Muscle layer of duodenum (tissue), 2 donors: ENCODE data around the gene NCAM1.

ENCODE experiments used
- H3K27ac ChIP-seq: one replicate; pipeline ENCODE4 v1.7.0; 2013; ENCODE audit warnings: mild to moderate bottlenecking, low read length
- H3K27me3 ChIP-seq: one replicate; pipeline ENCODE4 v1.7.0; 2013; ENCODE audit warnings: low read depth, mild to moderate bottlenecking, control low read depth, low read length
- H3K36me3 ChIP-seq, 2 donors: one replicate each; pipeline ENCODE4 v1.7.0; 2013; ENCODE audit warnings: low read length in 2 of 2, control low read depth in 1 of 2, mild to moderate bottlenecking in 1 of 2; ENCODE audit not compliant: insufficient read depth in 2 of 2, control insufficient read depth in 1 of 2
- H3K4me1 ChIP-seq, 2 donors: one replicate each; pipeline ENCODE4 v1.7.0; 2013; ENCODE audit warnings: low read length in 2 of 2, mild to moderate bottlenecking in 2 of 2, control low read depth in 1 of 2, moderate library complexity in 1 of 2; ENCODE audit not compliant: insufficient read depth in 2 of 2, control insufficient read depth in 1 of 2
- H3K4me3 ChIP-seq, 2 donors: one replicate each; pipeline ENCODE4 v1.7.0; 2013; ENCODE audit warnings: low read length in 2 of 2, low read depth in 1 of 2, mild to moderate bottlenecking in 1 of 2
- H3K9me3 ChIP-seq, 2 donors: one replicate each; pipeline ENCODE4 v1.7.0; 2013; ENCODE audit warnings: low read length in 2 of 2, control low read depth in 1 of 2, mild to moderate bottlenecking in 1 of 2; ENCODE audit not compliant: control insufficient read depth in 1 of 2
- donor health status: healthy.

NCAM1 gene

GRCh38 chr11:113305440-113306336 lies 344.5 kb downstream of the NCAM1 start:
- no peaks in the 10 kb centered on the region for H3K27me3 ChIP-seq
- no peak overlapping the region for H3K27ac ChIP-seq
- no peaks in the 10 kb centered on the region for H3K36me3 ChIP-seq
- no peaks in the 10 kb centered on the region for H3K4me1 ChIP-seq
- no peak overlapping the region for H3K4me3 ChIP-seq
- H3K9me3 ChIP-seq: no peaks in the 10 kb centered on the region

GRCh38 chr11:113308601-113309000 lies 347.4 kb downstream of the NCAM1 start:
- no peaks in the 10 kb centered on the region for H3K36me3 ChIP-seq
- no peak overlapping the region for H3K4me3 ChIP-seq

GRCh38 chr11:113311536-113311935 lies 350.3 kb downstream of the NCAM1 start:
- H3K4me3 ChIP-seq: no peak overlapping the region
- H3K9me3 ChIP-seq: no peaks in the 10 kb centered on the region
- H3K27ac ChIP-seq: no peak overlapping the region
- H3K4me1 ChIP-seq: peaks cover 0 to 13% of the 10 kb centered on the region in 2 donors
- H3K36me3 ChIP-seq: no peaks in the 10 kb centered on the region
- no peaks in the 10 kb centered on the region for H3K27me3 ChIP-seq

More at GRCh38 chr11:113308601-113309000, 347.4 kb downstream of the NCAM1 start:
- H3K4me1 ChIP-seq: peaks cover 0 to under 1% of the 10 kb centered on the region in 2 donors
- H3K27me3 ChIP-seq: no peaks in the 10 kb centered on the region
- H3K27ac ChIP-seq: no peak overlapping the region
- no peaks in the 10 kb centered on the region for H3K9me3 ChIP-seq

GRCh38 chr11:113313601-113314000 lies 352.4 kb downstream of the NCAM1 start:
- peaks cover 0 to 13% of the 10 kb centered on the region in 2 donors for H3K4me1 ChIP-seq
- no peaks in the 10 kb centered on the region for H3K9me3 ChIP-seq
- peak overlapping the region in 1 of 2 donors; percentile 76 for H3K4me3 ChIP-seq
- no peak overlapping the region for H3K27ac ChIP-seq
- no peaks in the 10 kb centered on the region for H3K27me3 ChIP-seq
- H3K36me3 ChIP-seq: peaks cover 0 to 9% of the 10 kb centered on the region in 2 donors

GRCh38 chr11:113314065-113314388 lies 352.8 kb downstream of the NCAM1 start:
- Histone ChIP-seq H3K27ac (no peak overlapping the region), H3K4me3 (peak overlapping the region; percentile 43 to 76), H3K4me1 (peaks cover 0 to 13% of the 10 kb centered on the region in 2 donors), H3K27me3 (no peaks in the 10 kb centered on the region), H3K9me3 (no peaks in the 10 kb centered on the region), H3K36me3 (peaks cover 0 to 9% of the 10 kb centered on the region in 2 donors)

GRCh38 chr11:113314389-113315301 lies 353.4 kb downstream of the NCAM1 start, which contains the start of gene TTC12:
Gene TTC12 (plus strand): TSS chr11:113314583. CDS start chr11:113316258, 1,675 bp downstream.
- Histone ChIP-seq H3K36me3 (peaks cover 0 to 9% of the 10 kb centered on the region in 2 donors), H3K27ac (peak within 1 kb of the TSS; percentile 35), H3K9me3 (no peaks in the 10 kb centered on the region), H3K27me3 (no peaks in the 10 kb centered on the region), H3K4me3 (peak within 1 kb of the TSS; percentile 55 to 76), H3K4me1 (peaks cover 0 to 13% of the 10 kb centered on the region in 2 donors)

- H3K36me3 ChIP-seq: peaks cover 0 to 15% of the 10 kb centered on the region in 2 donors
- H3K27ac ChIP-seq: no peak overlapping the region
- H3K4me3 ChIP-seq: peak overlapping the region in 1 of 2 donors; percentile 55
- no peaks in the 10 kb centered on the region for H3K27me3 ChIP-seq
- H3K9me3 ChIP-seq: no peaks in the 10 kb centered on the region
- H3K4me1 ChIP-seq: peaks cover 0 to 13% of the 10 kb centered on the region in 2 donors
Measured at GRCh38 chr11:113315811-113316210, 354.6 kb downstream of the NCAM1 start.

GRCh38 chr11:113316256-113316655 lies 355.0 kb downstream of the NCAM1 start:
- Histone ChIP-seq H3K27me3 (no peaks in the 10 kb centered on the region), H3K4me3 (no peak overlapping the region), H3K36me3 (peaks cover 0 to 15% of the 10 kb centered on the region in 2 donors), H3K9me3 (no peaks in the 10 kb centered on the region), H3K27ac (no peak overlapping the region), H3K4me1 (peaks cover 0 to 13% of the 10 kb centered on the region in 2 donors)

GRCh38 chr11:113317339-113317738 lies 356.1 kb downstream of the NCAM1 start:
- Histone ChIP-seq H3K4me1 (peaks cover 0 to 13% of the 10 kb centered on the region in 2 donors), H3K27me3 (no peaks in the 10 kb centered on the region), H3K27ac (no peak overlapping the region), H3K4me3 (no peak overlapping the region), H3K36me3 (peaks cover 0 to 15% of the 10 kb centered on the region in 2 donors), H3K9me3 (no peaks in the 10 kb centered on the region)

- Histone ChIP-seq H3K36me3 (peaks cover 0 to 15% of the 10 kb centered on the region in 2 donors), H3K9me3 (no peaks in the 10 kb centered on the region), H3K4me3 (no peak overlapping the region)
Measured at GRCh38 chr11:113319085-113319484, 357.9 kb downstream of the NCAM1 start.

GRCh38 chr11:113322158-113322557 lies 360.9 kb downstream of the NCAM1 start:
- Histone ChIP-seq H3K27ac (no peak overlapping the region), H3K4me3 (no peak overlapping the region), H3K27me3 (no peaks in the 10 kb centered on the region), H3K9me3 (no peaks in the 10 kb centered on the region), H3K36me3 (peaks cover 0 to 41% of the 10 kb centered on the region in 2 donors), H3K4me1 (no peaks in the 10 kb centered on the region)

More at GRCh38 chr11:113319085-113319484, 357.9 kb downstream of the NCAM1 start:
- Histone ChIP-seq H3K27me3 (no peaks in the 10 kb centered on the region), H3K4me1 (peaks cover 0 to 8% of the 10 kb centered on the region in 2 donors), H3K27ac (no peak overlapping the region)
